Esophagus (tissue), 2 donors: Measurements from ENCODE around the gene PLCB1. TPM values are rescaled to one million over a fixed set of nuclear protein-coding genes. Genes with fewer than 3 reads are reported as not detected.

Experiments
- H3K27ac ChIP-seq, 2 donors: one replicate each; pipeline ENCODE4 v1.5.1; 2013; ENCODE audit warnings: low read depth in 2 of 2, mild to moderate bottlenecking in 2 of 2, inconsistent platforms in 1 of 2, low read length in 1 of 2, moderate library complexity in 1 of 2
- H3K27me3 ChIP-seq, 2 donors: one replicate each; pipeline ENCODE4 v1.6.1; 2013; ENCODE audit warnings: low read length in 2 of 2, control low read depth in 1 of 2, mild to moderate bottlenecking in 1 of 2; ENCODE audit not compliant: insufficient read depth in 2 of 2, control insufficient read depth in 1 of 2
- H3K36me3 ChIP-seq, 2 donors: one replicate each; pipeline ENCODE4 v1.6.1; 2013; ENCODE audit warnings: low read length in 1 of 2; ENCODE audit not compliant: control insufficient read depth in 2 of 2, insufficient read depth in 2 of 2
- H3K4me1 ChIP-seq, 2 donors: one replicate each; pipeline ENCODE4 v1.6.1; 2013; ENCODE audit warnings: low read length in 1 of 2; ENCODE audit not compliant: control insufficient read depth in 2 of 2, insufficient read depth in 2 of 2
- H3K4me3 ChIP-seq, 2 donors: one replicate each; pipeline ENCODE4 v1.5.1; 2013; ENCODE audit warnings: low read length in 2 of 2, mild to moderate bottlenecking in 2 of 2, low read depth in 1 of 2, moderate library complexity in 1 of 2
- H3K9me3 ChIP-seq, 2 donors: one replicate each; pipeline ENCODE4 v1.6.1; 2013; ENCODE audit warnings: mild to moderate bottlenecking in 2 of 2, low read depth in 1 of 2, low read length in 1 of 2, moderate library complexity in 1 of 2; ENCODE audit not compliant: control insufficient read depth in 2 of 2, insufficient read depth in 1 of 2
- WGBS, 2 donors: extraction: QIAGEN DNeasy Blood & Tissue Kit; methylation state at CpG; one replicate each; pipeline ENCODE4 v1.1.7; 2013; 5-methylcytosine and 5-hydroxymethylcytosine counted together
- polyA plus RNA-seq, 2 donors: library from polyadenylated mRNA; stranded (reverse); fragments of 200-250 nt; gene quantifications; one replicate each; pipeline ENCODE4 v1.2.3, GENCODE V29; 2013
- donor health status: healthy with polysubstance abuse.
- donor health status: Bipolar disorder and iron deficiency.

PLCB1 gene
- polyA plus RNA-seq, 2 donors = 1.7 to 3.0 TPM

GRCh38 chr20:8470156-8470555, 338.1 kb downstream of the PLCB1 start:
- Histone ChIP-seq H3K4me3 (no peak overlapping the region), H3K9me3 (no peaks in the 10 kb centered on the region), H3K4me1 (no peaks in the 10 kb centered on the region), H3K27ac (no peak overlapping the region), H3K36me3 (no peaks in the 10 kb centered on the region), H3K27me3 (no peaks in the 10 kb centered on the region)
- WGBS, 2 donors = 81 to 90% methylated on average over 1 of the region's 1 CpG

- Histone ChIP-seq H3K27me3 (no peaks in the 10 kb centered on the region), H3K36me3 (no peaks in the 10 kb centered on the region), H3K4me3 (no peak overlapping the region), H3K4me1 (no peaks in the 10 kb centered on the region), H3K27ac (no peak overlapping the region), H3K9me3 (no peaks in the 10 kb centered on the region)
- 87 to 88% methylated on average over 2 of the region's 2 CpGs for WGBS, 2 donors
Measured at GRCh38 chr20:8471465-8471864, 339.4 kb downstream of the PLCB1 start.

GRCh38 chr20:8473459-8473858, 341.4 kb downstream of the PLCB1 start:
- 59 to 69% methylated on average over 1 of the region's 1 CpG for WGBS, 2 donors
- Histone ChIP-seq H3K4me1 (no peaks in the 10 kb centered on the region), H3K27ac (no peak overlapping the region), H3K4me3 (no peak overlapping the region), H3K9me3 (no peaks in the 10 kb centered on the region), H3K27me3 (no peaks in the 10 kb centered on the region), H3K36me3 (no peaks in the 10 kb centered on the region)

GRCh38 chr20:8474027-8474668, 342.1 kb downstream of the PLCB1 start:
- no peaks in the 10 kb centered on the region for H3K36me3 ChIP-seq
- WGBS, 2 donors = 80 to 86% methylated on average over 4 of the region's 4 CpGs
- H3K9me3 ChIP-seq = no peaks in the 10 kb centered on the region
- H3K4me3 ChIP-seq = no peak overlapping the region
- no peak overlapping the region for H3K27ac ChIP-seq
- no peaks in the 10 kb centered on the region for H3K4me1 ChIP-seq
- H3K27me3 ChIP-seq = no peaks in the 10 kb centered on the region

GRCh38 chr20:8476021-8476420, 344.0 kb downstream of the PLCB1 start:
- no peak overlapping the region for H3K27ac ChIP-seq
- WGBS, 2 donors = 78 to 84% methylated on average over 2 of the region's 2 CpGs

GRCh38 chr20:8480597-8480996, 348.5 kb downstream of the PLCB1 start:
- WGBS, 2 donors = 94% methylated on average over 6 of the region's 6 CpGs
- H3K27me3 ChIP-seq = no peaks in the 10 kb centered on the region
- no peaks in the 10 kb centered on the region for H3K36me3 ChIP-seq
- no peaks in the 10 kb centered on the region for H3K9me3 ChIP-seq
- H3K4me1 ChIP-seq = no peaks in the 10 kb centered on the region
- H3K4me3 ChIP-seq = no peak overlapping the region
- no peak overlapping the region for H3K27ac ChIP-seq

More at GRCh38 chr20:8476021-8476420, 344.0 kb downstream of the PLCB1 start:
- H3K9me3 ChIP-seq = no peaks in the 10 kb centered on the region
- H3K27me3 ChIP-seq = no peaks in the 10 kb centered on the region
- H3K4me3 ChIP-seq = no peak overlapping the region
- H3K36me3 ChIP-seq = no peaks in the 10 kb centered on the region
- no peaks in the 10 kb centered on the region for H3K4me1 ChIP-seq

- Histone ChIP-seq H3K9me3 (no peaks in the 10 kb centered on the region), H3K4me3 (no peak overlapping the region), H3K27ac (no peak overlapping the region), H3K36me3 (no peaks in the 10 kb centered on the region), H3K4me1 (no peaks in the 10 kb centered on the region), H3K27me3 (no peaks in the 10 kb centered on the region)
- WGBS, 2 donors = 82 to 84% methylated on average over 7 of the region's 7 CpGs
Measured at GRCh38 chr20:8487696-8488095, 355.6 kb downstream of the PLCB1 start.

GRCh38 chr20:8489094-8489883, 357.2 kb downstream of the PLCB1 start:
- no peak overlapping the region for H3K4me3 ChIP-seq
- H3K27ac ChIP-seq = no peak overlapping the region
- H3K9me3 ChIP-seq = no peaks in the 10 kb centered on the region
- no peaks in the 10 kb centered on the region for H3K36me3 ChIP-seq
- WGBS, 2 donors = 55 to 65% methylated on average over 6 of the region's 6 CpGs
- H3K27me3 ChIP-seq = no peaks in the 10 kb centered on the region
- no peaks in the 10 kb centered on the region for H3K4me1 ChIP-seq

GRCh38 chr20:8490076-8490830, 358.2 kb downstream of the PLCB1 start:
- H3K9me3 ChIP-seq = no peaks in the 10 kb centered on the region
- H3K27me3 ChIP-seq = no peaks in the 10 kb centered on the region
- H3K36me3 ChIP-seq = no peaks in the 10 kb centered on the region
- no peak overlapping the region for H3K4me3 ChIP-seq
- 73 to 74% methylated on average over 3 of the region's 3 CpGs for WGBS, 2 donors
- no peak overlapping the region for H3K27ac ChIP-seq
- H3K4me1 ChIP-seq = no peaks in the 10 kb centered on the region
